ENCODE measurements around the gene CLDN6. TPM values are rescaled to one million over a fixed set of nuclear protein-coding genes. Genes with fewer than 3 reads are reported as not detected.

The CLDN6 gene
- total and polyA plus RNA-seq, 3 donors from 2014 or later = 0.55 to 0.74 (median 0.70) TPM

- DNase-seq = no peak
- H3K4me3 ChIP-seq = no peak overlapping the region
- no peaks in the 10 kb centered on the region for H3K9me3 ChIP-seq
- H3K36me3 ChIP-seq (ENCODE audit: low read depth, missing control alignments) = no peaks in the 10 kb centered on the region
- H3K27me3 ChIP-seq = no peaks in the 10 kb centered on the region
- 75 to 78% methylated on average over 5 to 12 of the region's 12 CpGs for WGBS, 2 donors
- TF ChIP-seq CTCF (IDR thresholded peaks at IDR 0.05) (no peak), POLR2A (IDR thresholded peaks at IDR 0.05) (no peak)
- no peak overlapping the region for H3K27ac ChIP-seq
- intact Hi-C loops (cut with DNase I; ENCODE audit: low total_unique reads) = no loop called here
- peaks cover 4% of the 10 kb centered on the region for H3K4me1 ChIP-seq
Measured at GRCh38 chr16:3001316-3001715, 16.7 kb downstream of the CLDN6 start.

GRCh38 chr16:3000540-3000939 is 17.4 kb downstream of the CLDN6 start:
- H3K27ac ChIP-seq = no peak overlapping the region
- DNase-seq = no peak
- no peaks in the 10 kb centered on the region for H3K36me3 ChIP-seq (ENCODE audit: low read depth, missing control alignments)
- peaks cover 4% of the 10 kb centered on the region for H3K4me1 ChIP-seq
- TF ChIP-seq POLR2A (IDR thresholded peaks at IDR 0.05) = no peak
- no peak for TF ChIP-seq CTCF (IDR thresholded peaks at IDR 0.05)
- no peak overlapping the region for H3K4me3 ChIP-seq
- no peaks in the 10 kb centered on the region for H3K27me3 ChIP-seq
- intact Hi-C loops (cut with DNase I; ENCODE audit: low total_unique reads) = no loop called here
- no peaks in the 10 kb centered on the region for H3K9me3 ChIP-seq
- WGBS, 2 donors = 86% methylated on average over 4 of the region's 4 CpGs; no CpG with 5 or more reads in 1 of the 2 donors

GRCh38 chr16:2999929-3000328 is 18.1 kb downstream of the CLDN6 start:
- TF ChIP-seq POLR2A (IDR thresholded peaks at IDR 0.05) (no peak), CTCF (IDR thresholded peaks at IDR 0.05) (no peak)
- no peaks in the 10 kb centered on the region for H3K9me3 ChIP-seq

GRCh38 chr16:2996298-2996697 is 21.7 kb downstream of the CLDN6 start:
- 73 to 98% methylated on average over 6 to 13 of the region's 13 CpGs for WGBS, 2 donors
- Histone ChIP-seq H3K27ac (no peak overlapping the region), H3K36me3 (ENCODE audit: low read depth, missing control alignments) (no peaks in the 10 kb centered on the region), H3K4me3 (no peak overlapping the region), H3K4me1 (no peaks in the 10 kb centered on the region), H3K9me3 (no peaks in the 10 kb centered on the region), H3K27me3 (no peaks in the 10 kb centered on the region)
- TF ChIP-seq CTCF (IDR thresholded peaks at IDR 0.05) (no peak), POLR2A (IDR thresholded peaks at IDR 0.05) (no peak)
- intact Hi-C loops (cut with DNase I; ENCODE audit: low total_unique reads) = no loop called here
- DNase-seq = no peak

More at GRCh38 chr16:2999929-3000328, 18.1 kb downstream of the CLDN6 start:
- DNase-seq = no peak
- Histone ChIP-seq H3K4me3 (no peak overlapping the region), H3K27me3 (no peaks in the 10 kb centered on the region), H3K27ac (no peak overlapping the region), H3K36me3 (ENCODE audit: low read depth, missing control alignments) (no peaks in the 10 kb centered on the region), H3K4me1 (peaks cover 2% of the 10 kb centered on the region)
- 89 to 93% methylated on average over 6 of the region's 6 CpGs for WGBS, 2 donors
- intact Hi-C loops (cut with DNase I; ENCODE audit: low total_unique reads) = no loop called here

- H3K27me3 ChIP-seq = no peaks in the 10 kb centered on the region
- WGBS, 2 donors = 86 to 89% methylated on average over 6 to 14 of the region's 14 CpGs
- H3K36me3 ChIP-seq (ENCODE audit: low read depth, missing control alignments) = no peaks in the 10 kb centered on the region
- no peak overlapping the region for H3K27ac ChIP-seq
- intact Hi-C loops (cut with DNase I; ENCODE audit: low total_unique reads) = no loop called here
- TF ChIP-seq POLR2A (IDR thresholded peaks at IDR 0.05) = no peak
- no peak for TF ChIP-seq CTCF (IDR thresholded peaks at IDR 0.05)
- H3K4me3 ChIP-seq = no peak overlapping the region
- DNase-seq = no peak
- no peaks in the 10 kb centered on the region for H3K9me3 ChIP-seq
- H3K4me1 ChIP-seq = no peaks in the 10 kb centered on the region
Measured at GRCh38 chr16:2992383-2993081, 25.5 kb downstream of the CLDN6 start.

Measured in testis (tissue), 3 donors.